Spinal cord (tissue), 10 donors: ENCODE measurements around the gene MAG. TPM values are rescaled to one million over a fixed set of nuclear protein-coding genes. Genes with fewer than 3 reads are reported as not detected.

Experiments
- DNase-seq, 6 donors: peaks; one replicate each; pipeline versions ENCODE4 v3.0.0 to v3.0.0-alpha.2; 2013 to 2015; ENCODE audit warnings: low spot score in 6 of 6, low read depth in 4 of 6
- H3K27ac ChIP-seq: one replicate; pipeline ENCODE4 v1.5.1; 2013; ENCODE audit warnings: low read depth, low read length, control low read depth
- H3K27me3 ChIP-seq: one replicate; pipeline ENCODE4 v1.6.1; 2013; ENCODE audit warnings: low read length; ENCODE audit not compliant: control insufficient read depth, insufficient read depth
- H3K36me3 ChIP-seq: one replicate; pipeline ENCODE4 v1.6.1; 2013; ENCODE audit warnings: low read length; ENCODE audit not compliant: control insufficient read depth, insufficient read depth
- H3K4me1 ChIP-seq: one replicate; pipeline ENCODE4 v1.6.1; 2013; ENCODE audit warnings: low read length; ENCODE audit not compliant: control insufficient read depth, insufficient read depth
- H3K4me3 ChIP-seq: one replicate; pipeline ENCODE4 v1.5.1; 2013; ENCODE audit warnings: low read depth, low read length, control low read depth
- H3K9me3 ChIP-seq: one replicate; pipeline ENCODE4 v1.6.1; 2013; ENCODE audit warnings: low read length; ENCODE audit not compliant: control insufficient read depth, insufficient read depth
- WGBS: methylation state at CpG from one replicate; pipeline ENCODE4 v1.1.5; 2013; ENCODE audit warnings: missing lambda C conversion rate; ENCODE audit not compliant: insufficient coverage; 5-methylcytosine and 5-hydroxymethylcytosine counted together
- polyA plus RNA-seq, 2 donors: library from polyadenylated mRNA; unstranded; fragments of 120-200 nt; gene quantifications; one replicate each; pipeline ENCODE4 v1.2.1, GENCODE V29; 2013; ENCODE audit not compliant: insufficient read length in 2 of 2
- total RNA-seq, 2 donors: library from RNA; depleted of rRNA in 1 of 2; stranded (reverse); fragments of 120-200 nt in 1 of 2; fragments of >200 nt in 1 of 2; gene quantifications; one replicate each; pipeline versions ENCODE4 v1.2.3 to v1.2.4, GENCODE V29; 2013 to 2014
- donor health status: healthy.

Gene MAG
- total and polyA plus RNA-seq, 4 donors: 83.5 to 261 (median 232) TPM

GRCh38 chr19:35340431-35340830, 48.5 kb downstream of the MAG start:
- Histone ChIP-seq H3K4me3 (no peak overlapping the region), H3K27me3 (no peaks in the 10 kb centered on the region), H3K9me3 (no peaks in the 10 kb centered on the region), H3K4me1 (no peaks in the 10 kb centered on the region), H3K36me3 (no peaks in the 10 kb centered on the region), H3K27ac (no peak overlapping the region)
- WGBS: 91% methylated on average over 10 of the region's 11 CpGs
- DNase-seq: no peak

DNA sequence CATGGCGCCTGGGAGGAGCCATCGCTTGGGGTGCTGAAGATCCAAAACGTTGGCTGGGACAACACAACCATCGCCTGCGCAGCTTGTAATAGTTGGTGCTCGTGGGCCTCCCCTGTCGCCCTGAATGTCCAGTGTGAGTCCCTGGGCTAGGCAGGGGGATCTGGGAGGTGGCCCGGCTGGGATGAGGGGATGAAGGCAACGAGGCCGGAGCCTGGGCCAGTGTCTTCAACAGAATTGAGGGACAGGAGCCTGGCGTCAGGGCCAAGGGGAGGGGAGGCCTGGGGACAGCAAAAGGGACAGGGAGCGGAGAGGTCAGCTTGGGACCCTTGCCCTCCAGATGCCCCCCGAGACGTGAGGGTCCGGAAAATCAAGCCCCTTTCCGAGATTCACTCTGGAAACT, 49.0 kb downstream of the MAG start:
- H3K27me3 ChIP-seq: no peaks in the 10 kb centered on the region
- 86% methylated on average over 16 of the region's 16 CpGs for WGBS
- no peaks in the 10 kb centered on the region for H3K9me3 ChIP-seq

DNA sequence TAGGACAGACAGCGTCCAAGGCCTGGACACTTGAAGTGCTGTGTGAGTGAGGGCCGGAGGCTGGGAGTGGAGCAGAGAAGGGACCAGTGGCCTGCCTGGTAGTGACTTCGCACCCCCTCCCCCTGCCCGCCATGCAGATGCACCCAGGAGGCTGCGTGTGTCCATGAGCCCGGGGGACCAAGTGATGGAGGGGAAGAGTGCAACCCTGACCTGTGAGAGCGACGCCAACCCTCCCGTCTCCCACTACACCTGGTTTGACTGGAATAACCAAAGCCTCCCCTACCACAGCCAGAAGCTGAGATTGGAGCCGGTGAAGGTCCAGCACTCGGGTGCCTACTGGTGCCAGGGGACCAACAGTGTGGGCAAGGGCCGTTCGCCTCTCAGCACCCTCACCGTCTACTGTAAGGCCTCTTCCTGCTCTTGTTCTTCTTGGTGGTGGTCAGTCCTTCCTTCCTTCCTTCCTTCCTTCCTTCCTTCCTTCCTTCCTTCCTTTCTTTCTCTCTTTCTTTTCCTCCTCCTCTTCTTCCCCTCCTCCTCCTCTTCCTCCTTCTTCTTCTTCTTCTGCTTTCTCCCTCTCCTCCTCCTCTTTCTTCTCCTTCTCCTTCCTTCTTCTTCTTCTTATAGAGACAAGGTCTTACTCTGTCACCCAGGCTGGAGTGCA, 49.7 kb downstream of the MAG start:
- no peak for DNase-seq
- no peaks in the 10 kb centered on the region for H3K27me3 ChIP-seq
- no peaks in the 10 kb centered on the region for H3K9me3 ChIP-seq
- no peaks in the 10 kb centered on the region for H3K36me3 ChIP-seq
- 94% methylated on average over 6 of the region's 14 CpGs for WGBS
- no peak overlapping the region for H3K4me3 ChIP-seq
- no peaks in the 10 kb centered on the region for H3K4me1 ChIP-seq
- H3K27ac ChIP-seq: no peak overlapping the region

More for the DNA sequence above, 49.0 kb downstream of the MAG start:
- no peak overlapping the region for H3K27ac ChIP-seq
- H3K4me3 ChIP-seq: no peak overlapping the region
- H3K36me3 ChIP-seq: no peaks in the 10 kb centered on the region
- H3K4me1 ChIP-seq: no peaks in the 10 kb centered on the region
- no peak for DNase-seq

DNA sequence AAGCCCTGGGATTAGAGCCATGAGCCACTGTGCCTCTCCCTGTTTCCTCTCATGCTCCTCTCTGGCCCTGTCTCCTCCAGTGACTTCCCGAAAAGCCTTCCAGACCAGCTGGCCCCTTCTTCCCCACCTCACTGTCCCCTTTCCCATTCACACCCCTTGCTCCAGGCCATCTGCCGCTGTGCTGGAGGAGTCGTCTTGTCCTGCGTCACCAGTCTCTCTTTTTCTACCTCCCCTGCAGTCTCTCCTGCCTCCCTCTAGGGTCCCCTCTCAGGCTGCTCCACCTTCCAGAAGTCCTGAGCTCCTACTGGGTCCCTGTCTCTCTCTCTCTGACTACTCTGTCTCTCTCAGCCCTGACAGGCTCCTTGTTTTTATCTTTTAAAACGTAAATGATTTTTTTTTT, 50.5 kb downstream of the MAG start:
- H3K4me3 ChIP-seq: no peak overlapping the region
- no peak overlapping the region for H3K27ac ChIP-seq
- no peaks in the 10 kb centered on the region for H3K4me1 ChIP-seq
- no peaks in the 10 kb centered on the region for H3K9me3 ChIP-seq
- 59% methylated on average over 5 of the region's 5 CpGs for WGBS
- no peak for DNase-seq
- H3K27me3 ChIP-seq: no peaks in the 10 kb centered on the region
- no peaks in the 10 kb centered on the region for H3K36me3 ChIP-seq

GRCh38 chr19:35344511-35345031, 52.6 kb downstream of the MAG start:
- no peak overlapping the region for H3K4me3 ChIP-seq
- no peaks in the 10 kb centered on the region for H3K4me1 ChIP-seq
- WGBS: 84% methylated on average over 16 of the region's 17 CpGs
- peak in 1 of 6 donors; percentile 0 for DNase-seq
- H3K9me3 ChIP-seq: no peaks in the 10 kb centered on the region
- H3K27ac ChIP-seq: no peak overlapping the region
- no peaks in the 10 kb centered on the region for H3K27me3 ChIP-seq
- H3K36me3 ChIP-seq: no peaks in the 10 kb centered on the region

DNA sequence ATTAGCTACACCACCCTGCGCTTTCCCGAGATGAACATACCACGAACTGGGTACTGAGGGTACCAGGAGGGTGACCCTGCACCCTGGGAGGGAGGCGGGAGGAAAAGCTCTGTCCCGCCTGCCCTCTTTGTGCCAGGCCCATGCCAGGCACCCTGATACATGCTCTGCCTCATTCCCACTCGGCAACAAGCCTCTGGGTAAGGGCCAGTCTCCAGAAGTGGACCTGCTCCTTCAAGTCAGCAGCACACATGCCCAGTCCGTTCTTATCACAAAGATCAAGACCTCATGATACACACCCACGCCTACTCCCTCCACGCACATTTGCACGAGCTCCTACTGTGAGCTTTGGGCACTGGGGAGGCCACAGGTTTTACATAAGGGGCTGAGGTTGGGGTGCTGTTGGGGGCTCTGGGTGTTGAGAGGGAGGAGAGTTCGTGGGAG, 53.7 kb downstream of the MAG start:
- WGBS: 88% methylated on average over 10 of the region's 11 CpGs
- peak in 1 of 6 donors; percentile 0 for DNase-seq

DNA sequence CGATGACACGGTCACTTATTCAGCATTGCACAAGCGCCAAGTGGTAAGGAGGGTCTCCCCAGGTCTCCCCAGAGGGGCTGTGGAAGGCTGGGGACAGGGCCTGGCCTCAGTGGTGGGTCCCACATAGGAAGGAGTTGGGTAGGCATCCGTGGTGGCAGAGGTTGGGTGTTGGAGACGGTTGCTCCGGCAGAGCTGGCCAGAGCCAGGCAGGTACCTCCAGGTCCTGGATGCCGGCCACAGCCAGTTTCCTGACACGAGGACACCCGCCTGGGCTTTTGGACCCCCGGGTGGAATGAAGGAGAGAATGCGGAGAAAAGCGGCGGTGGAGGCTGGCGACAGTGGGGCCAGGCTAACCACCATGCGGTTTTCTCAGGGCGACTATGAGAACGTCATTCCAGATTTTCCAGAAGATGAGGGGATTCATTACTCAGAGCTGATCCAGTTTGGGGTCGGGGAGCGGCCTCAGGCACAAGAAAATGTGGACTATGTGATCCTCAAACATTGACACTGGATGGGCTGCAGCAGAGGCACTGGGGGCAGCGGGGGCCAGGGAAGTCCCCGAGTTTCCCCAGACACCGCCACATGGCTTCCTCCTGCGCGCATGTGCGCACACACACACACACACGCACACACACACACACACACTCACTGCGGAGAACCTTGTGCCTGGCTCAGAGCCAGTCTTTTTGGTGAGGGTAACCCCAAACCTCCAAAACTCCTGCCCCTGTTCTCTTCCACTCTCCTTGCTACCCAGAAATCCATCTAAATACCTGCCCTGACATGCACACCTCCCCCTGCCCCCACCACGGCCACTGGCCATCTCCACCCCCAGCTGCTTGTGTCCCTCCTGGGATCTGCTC, 54.5 kb downstream of the MAG start:
- Histone ChIP-seq H3K36me3 (no peaks in the 10 kb centered on the region), H3K27me3 (no peaks in the 10 kb centered on the region), H3K27ac (no peak overlapping the region), H3K4me1 (no peaks in the 10 kb centered on the region), H3K9me3 (no peaks in the 10 kb centered on the region), H3K4me3 (no peak overlapping the region)
- peak in 1 of 6 donors; percentile 0 for DNase-seq
- WGBS: 82% methylated on average over 28 of the region's 28 CpGs

More for the DNA sequence above, 53.7 kb downstream of the MAG start:
- Histone ChIP-seq H3K4me3 (no peak overlapping the region), H3K27me3 (no peaks in the 10 kb centered on the region), H3K36me3 (no peaks in the 10 kb centered on the region), H3K27ac (no peak overlapping the region), H3K4me1 (no peaks in the 10 kb centered on the region), H3K9me3 (no peaks in the 10 kb centered on the region)

- peak in 1 of 6 donors; percentile 0 for DNase-seq
- no peaks in the 10 kb centered on the region for H3K27me3 ChIP-seq
- H3K4me1 ChIP-seq: no peaks in the 10 kb centered on the region
- no peaks in the 10 kb centered on the region for H3K36me3 ChIP-seq
- WGBS: 90% methylated on average over 18 of the region's 18 CpGs
- H3K4me3 ChIP-seq: no peak within 1 kb of the TSS
- no peak within 1 kb of the TSS for H3K27ac ChIP-seq
- H3K9me3 ChIP-seq: no peaks in the 10 kb centered on the region
Observed at GRCh38 chr19:35347171-35347929, 55.4 kb downstream of the MAG start, which contains the start of gene FFAR1. FFAR1 (plus strand) TSS chr19:35347902; CDS start chr19:35351552, 3,650 bp downstream.

DNA sequence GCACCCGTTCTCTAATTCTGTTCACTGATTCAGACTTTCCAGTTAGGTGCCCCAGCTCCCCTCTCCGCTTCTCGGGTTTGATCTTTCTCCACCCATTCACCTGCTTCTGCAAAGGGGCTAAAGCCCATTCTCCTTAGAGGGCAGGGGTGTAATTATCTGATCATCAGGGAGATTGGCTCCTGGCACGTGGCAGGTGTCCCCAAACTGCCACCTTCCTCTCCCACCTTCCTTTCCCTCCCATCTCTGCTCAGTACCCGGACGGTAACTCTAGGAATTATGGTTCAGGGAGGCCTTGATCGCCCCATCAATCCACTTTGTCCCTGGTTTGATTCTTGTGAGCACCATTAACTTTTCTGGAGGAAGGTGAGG, 56.0 kb downstream of the MAG start:
- WGBS: 96% methylated on average over 3 of the region's 7 CpGs
- H3K4me3 ChIP-seq: no peak overlapping the region
- no peaks in the 10 kb centered on the region for H3K9me3 ChIP-seq
- no peaks in the 10 kb centered on the region for H3K4me1 ChIP-seq
- no peaks in the 10 kb centered on the region for H3K27me3 ChIP-seq
- DNase-seq: no peak
- H3K27ac ChIP-seq: no peak overlapping the region
- no peaks in the 10 kb centered on the region for H3K36me3 ChIP-seq
